Caco-2 (cell line): ENCODE data around the gene RTN4RL1. TPM values are rescaled to one million over a fixed set of nuclear protein-coding genes. Genes with fewer than 3 reads are reported as not detected.

Source experiments
- BruUV-seq: library from RNA; stranded (reverse); fragments of 400-500 nt; replicated peaks from 2 replicates; lab custom pipeline; 2021; lab: Mats Ljungman, UMichigan
- CTCF ChIA-PET: fragments of 300-600 bp; sonication (Branson Sonifier 250); formaldehyde crosslinking; loops from one replicate; lab custom pipeline; 2022; ENCODE audit warnings: antibody characterized with exemption; lab: Charles Lee
- POLR2A ChIA-PET: fragments of 300-600 bp; sonication (Branson Sonifier 250); formaldehyde crosslinking; loops from one replicate; lab custom pipeline; 2022; ENCODE audit warnings: antibody characterized with exemption; lab: Charles Lee
- DNase-seq, 2 experiments: peaks; one replicate each; pipeline versions ENCODE4 v3.0.0 to v3.0.0-alpha.2; 2020 to 2022
- H3K27me3 ChIP-seq: replicated peaks from 2 replicates; pipeline ENCODE4 v1.6.0; 2011; ENCODE audit warnings: low read length; ENCODE audit not compliant: control insufficient read depth, insufficient read depth
- H3K36me3 ChIP-seq: 2 replicates; pipeline ENCODE4 v1.5.1; 2011; ENCODE audit warnings: low read length; ENCODE audit not compliant: control insufficient read depth, insufficient read depth
- H3K4me1 ChIP-seq: fragments of 250-450 bp; sonication (Bioruptor Pico); 2 replicates; pipeline ENCODE4 v1.5.1; 2020; ENCODE audit warnings: mild to moderate bottlenecking
- H3K4me3 ChIP-seq: 2 replicates; pipeline ENCODE4 v1.5.1; 2011; ENCODE audit warnings: low read depth, mild to moderate bottlenecking, control low read depth, low read length
- H3K9me3 ChIP-seq: fragments of 250-450 bp; sonication (Bioruptor Pico); 2 replicates; pipeline ENCODE4 v1.5.1; 2020; ENCODE audit warnings: mild to moderate bottlenecking, moderate library complexity
- H3K27ac Mint-ChIP-seq: one replicate; pipeline ENCODE4 v1.8.0; 2022; ENCODE audit warnings: mixed read lengths; ENCODE audit not compliant: unreplicated experiment
- H3K27me3 Mint-ChIP-seq: one replicate; pipeline ENCODE4 v1.8.0; 2022; ENCODE audit warnings: mixed read lengths; ENCODE audit not compliant: insufficient read depth, unreplicated experiment
- H3K36me3 Mint-ChIP-seq: one replicate; pipeline ENCODE4 v1.8.0; 2022; ENCODE audit warnings: mild to moderate bottlenecking, mixed read lengths; ENCODE audit not compliant: insufficient read depth, unreplicated experiment
- H3K4me1 Mint-ChIP-seq: one replicate; pipeline ENCODE4 v1.8.0; 2022; ENCODE audit warnings: low read depth, mixed read lengths; ENCODE audit not compliant: unreplicated experiment
- H3K4me3 Mint-ChIP-seq: one replicate; pipeline ENCODE4 v1.8.0; 2022; ENCODE audit warnings: mild to moderate bottlenecking, moderate library complexity, mixed read lengths; ENCODE audit not compliant: unreplicated experiment
- H3K9me3 Mint-ChIP-seq: one replicate; pipeline ENCODE4 v1.8.0; 2022; ENCODE audit warnings: mixed read lengths; ENCODE audit not compliant: unreplicated experiment
- intact Hi-C: fragments of 100-400 bp; cut with micrococcal nuclease; formaldehyde crosslinking; loops from one replicate; pipeline ENCODE4 v1.10.0; 2022; ENCODE audit not compliant: unreplicated experiment
- total RNA-seq: library from RNA; stranded (reverse); gene quantifications from 2 replicates; pipeline ENCODE4 v1.2.3, GENCODE V29; 2022
- TF ChIP-seq, protein P1 (sequence below), 2 experiments: fragments of 200-600 bp in 1 of 2; IDR thresholded peaks; 1 replicate in 1 of 2; 2 replicates in 1 of 2; pipeline versions ENCODE4 v1.5.1 to v1.8.0; 2011 to 2022; ENCODE audit warnings: antibody characterized with exemption in 1 of 2, control low read depth in 1 of 2, inconsistent platforms in 1 of 2, low read depth in 1 of 2, low read length in 1 of 2, mild to moderate bottlenecking in 1 of 2, moderate library complexity in 1 of 2; ENCODE audit not compliant: insufficient read depth in 1 of 2, severe bottlenecking in 1 of 2, unreplicated experiment in 1 of 2

Gene RTN4RL1
- total RNA-seq, 1 experiment from 2014 or later, result 0.54 TPM

DNA sequence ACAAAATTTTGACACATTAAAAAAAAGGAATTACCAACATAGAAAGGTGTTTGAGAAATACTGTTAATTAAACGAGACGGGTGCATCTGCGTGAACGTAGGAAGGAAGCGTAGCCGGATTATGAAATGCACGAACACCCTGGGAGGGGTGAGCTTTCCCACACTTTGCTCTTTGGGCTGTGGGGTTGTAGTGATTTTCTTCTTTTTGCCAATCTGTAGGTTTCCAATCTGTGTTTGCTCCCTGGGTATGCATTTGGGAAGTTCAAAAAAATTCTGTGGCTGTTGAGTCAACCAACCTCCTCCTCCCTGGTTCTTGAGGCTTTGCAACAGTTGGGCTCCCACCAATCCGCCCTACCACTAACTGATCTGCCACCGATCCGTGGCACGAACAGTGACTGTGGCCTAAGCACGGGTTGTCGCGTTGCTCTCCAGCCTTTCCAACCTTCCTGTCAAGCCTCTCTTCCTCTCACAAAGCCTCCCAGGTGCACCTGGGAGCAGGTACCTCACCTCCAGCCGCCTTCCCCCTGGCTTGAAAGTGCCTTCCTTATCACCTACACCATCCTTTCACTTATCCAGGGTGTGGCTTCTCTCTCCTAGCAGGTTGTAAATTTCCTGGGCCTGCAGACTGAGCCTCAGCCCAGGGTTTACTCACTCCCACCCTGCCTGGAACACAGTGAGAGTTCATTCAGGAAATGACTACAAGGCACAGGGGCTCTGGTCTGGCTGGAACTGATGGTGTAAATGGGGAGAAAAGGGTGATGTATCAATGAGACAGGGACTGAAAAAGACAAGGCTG is 16.6 kb downstream of the RTN4RL1 start:
- H3K9me3 ChIP-seq, result no peaks in the 10 kb centered on the region
- Mint-ChIP-seq H3K27ac (peak overlapping the region; percentile 36), H3K4me3 (no peak overlapping the region), H3K27me3 (no peaks in the 10 kb centered on the region), H3K9me3 (peaks cover 10% of the 10 kb centered on the region), H3K4me1 (peaks cover 10% of the 10 kb centered on the region), H3K36me3 (peaks cover 6% of the 10 kb centered on the region)
- peak; percentile 32 to 60 for DNase-seq
- H3K4me1 ChIP-seq, result no peaks in the 10 kb centered on the region; the same call in 1 of the 2 replicates
- no peak overlapping the region for H3K4me3 ChIP-seq
- ChIA-PET POLR2A (no interaction called here), CTCF (interaction anchor here (1.3 kb wide), 1 partner anchor 100 kb away, joined by 6 read pairs; no protein-coding TSS in a partner anchor)
- intact Hi-C loops, result no loop called here
- BruUV-seq, result no TSS peak
- no peaks in the 10 kb centered on the region for H3K27me3 ChIP-seq
- TF ChIP-seq, protein P1, sequence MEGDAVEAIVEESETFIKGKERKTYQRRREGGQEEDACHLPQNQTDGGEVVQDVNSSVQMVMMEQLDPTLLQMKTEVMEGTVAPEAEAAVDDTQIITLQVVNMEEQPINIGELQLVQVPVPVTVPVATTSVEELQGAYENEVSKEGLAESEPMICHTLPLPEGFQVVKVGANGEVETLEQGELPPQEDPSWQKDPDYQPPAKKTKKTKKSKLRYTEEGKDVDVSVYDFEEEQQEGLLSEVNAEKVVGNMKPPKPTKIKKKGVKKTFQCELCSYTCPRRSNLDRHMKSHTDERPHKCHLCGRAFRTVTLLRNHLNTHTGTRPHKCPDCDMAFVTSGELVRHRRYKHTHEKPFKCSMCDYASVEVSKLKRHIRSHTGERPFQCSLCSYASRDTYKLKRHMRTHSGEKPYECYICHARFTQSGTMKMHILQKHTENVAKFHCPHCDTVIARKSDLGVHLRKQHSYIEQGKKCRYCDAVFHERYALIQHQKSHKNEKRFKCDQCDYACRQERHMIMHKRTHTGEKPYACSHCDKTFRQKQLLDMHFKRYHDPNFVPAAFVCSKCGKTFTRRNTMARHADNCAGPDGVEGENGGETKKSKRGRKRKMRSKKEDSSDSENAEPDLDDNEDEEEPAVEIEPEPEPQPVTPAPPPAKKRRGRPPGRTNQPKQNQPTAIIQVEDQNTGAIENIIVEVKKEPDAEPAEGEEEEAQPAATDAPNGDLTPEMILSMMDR (IDR thresholded peaks at IDR 0.05; ENCODE audit: insufficient read depth in 1 of 2, low read depth in 1 of 2, low read length in 1 of 2, severe bottlenecking in 1 of 2, unreplicated experiment in 1 of 2), result no peak
- no peaks in the 10 kb centered on the region for H3K36me3 ChIP-seq

DNA sequence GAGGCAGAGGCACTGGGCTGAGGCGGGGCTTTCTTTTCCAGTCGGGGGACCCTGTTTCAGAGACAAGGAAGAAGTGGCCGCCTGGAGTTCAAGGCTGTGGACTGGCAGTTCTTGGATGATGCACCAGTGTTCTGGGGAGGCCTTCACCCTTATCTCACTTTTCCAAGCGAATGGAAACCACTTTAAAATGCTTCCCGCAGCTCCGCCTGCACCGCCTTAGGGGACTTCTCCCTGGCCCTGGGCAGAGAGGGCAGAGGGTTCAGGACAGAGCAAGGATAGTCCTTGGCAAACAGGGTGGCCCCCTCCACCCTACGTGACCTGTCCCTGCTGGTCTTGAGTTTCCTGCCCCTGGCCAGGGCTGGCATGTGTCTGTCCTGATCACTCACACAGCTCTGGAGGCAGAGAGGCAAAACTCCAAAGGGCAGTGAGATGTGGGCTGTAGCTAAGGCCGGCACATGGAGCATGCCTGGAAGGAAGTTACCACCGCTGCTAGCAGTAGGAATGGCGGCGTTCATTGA is 20.6 kb downstream of the RTN4RL1 start:
- H3K4me1 Mint-ChIP-seq, result peaks cover 20% of the 10 kb centered on the region
- Histone ChIP-seq H3K27me3 (no peaks in the 10 kb centered on the region), H3K36me3 (no peaks in the 10 kb centered on the region), H3K4me3 (no peak overlapping the region), H3K9me3 (no peaks in the 10 kb centered on the region), H3K4me1 (peaks cover 7% of the 10 kb centered on the region)
- POLR2A ChIA-PET, result no interaction called here
- intact Hi-C loops, result no loop called here
- DNase-seq, result no peak
- no peaks in the 10 kb centered on the region for H3K27me3 Mint-ChIP-seq
- no TSS peak for BruUV-seq
- CTCF ChIA-PET, result interaction anchor here (0.9 kb wide), 1 partner anchor 96 kb away, joined by 3 read pairs; no protein-coding TSS in a partner anchor
- TF ChIP-seq, protein P1 (IDR thresholded peaks at IDR 0.05; ENCODE audit: insufficient read depth in 1 of 2, low read depth in 1 of 2, low read length in 1 of 2, severe bottlenecking in 1 of 2, unreplicated experiment in 1 of 2), result no peak
- H3K9me3 Mint-ChIP-seq, result no peaks in the 10 kb centered on the region
- peaks cover 6% of the 10 kb centered on the region for H3K36me3 Mint-ChIP-seq
- H3K27ac Mint-ChIP-seq, result no peak overlapping the region
- no peak overlapping the region for H3K4me3 Mint-ChIP-seq

GRCh38 chr17:2003525-2003924 is 21.6 kb downstream of the RTN4RL1 start:
- CTCF ChIA-PET, result no interaction called here
- H3K4me3 Mint-ChIP-seq, result no peak overlapping the region
- H3K27me3 Mint-ChIP-seq, result no peaks in the 10 kb centered on the region
- POLR2A ChIA-PET, result no interaction called here
- TF ChIP-seq, protein P1 (IDR thresholded peaks at IDR 0.05; ENCODE audit: insufficient read depth in 1 of 2, low read depth in 1 of 2, low read length in 1 of 2, severe bottlenecking in 1 of 2, unreplicated experiment in 1 of 2), result no peak
- peaks cover 17% of the 10 kb centered on the region for H3K4me1 ChIP-seq
- no peak for DNase-seq
- H3K4me3 ChIP-seq, result no peak overlapping the region
- BruUV-seq, result no TSS peak
- H3K36me3 ChIP-seq, result no peaks in the 10 kb centered on the region
- H3K4me1 Mint-ChIP-seq, result peaks cover 18% of the 10 kb centered on the region
- peaks cover 6% of the 10 kb centered on the region for H3K36me3 Mint-ChIP-seq
- no peaks in the 10 kb centered on the region for H3K9me3 Mint-ChIP-seq
- H3K27me3 ChIP-seq, result no peaks in the 10 kb centered on the region
- H3K27ac Mint-ChIP-seq, result no peak overlapping the region
- intact Hi-C loops, result no loop called here
- no peaks in the 10 kb centered on the region for H3K9me3 ChIP-seq
